ENCODE data around the gene DIP2C. TPM values are rescaled to one million over a fixed set of nuclear protein-coding genes. Genes with fewer than 3 reads are reported as not detected.

The DIP2C gene
- total and polyA plus RNA-seq, 2 donors (not counting 1 experiment from before 2014, with no cell fraction given), result 1.3 to 1.9 TPM

DNA sequence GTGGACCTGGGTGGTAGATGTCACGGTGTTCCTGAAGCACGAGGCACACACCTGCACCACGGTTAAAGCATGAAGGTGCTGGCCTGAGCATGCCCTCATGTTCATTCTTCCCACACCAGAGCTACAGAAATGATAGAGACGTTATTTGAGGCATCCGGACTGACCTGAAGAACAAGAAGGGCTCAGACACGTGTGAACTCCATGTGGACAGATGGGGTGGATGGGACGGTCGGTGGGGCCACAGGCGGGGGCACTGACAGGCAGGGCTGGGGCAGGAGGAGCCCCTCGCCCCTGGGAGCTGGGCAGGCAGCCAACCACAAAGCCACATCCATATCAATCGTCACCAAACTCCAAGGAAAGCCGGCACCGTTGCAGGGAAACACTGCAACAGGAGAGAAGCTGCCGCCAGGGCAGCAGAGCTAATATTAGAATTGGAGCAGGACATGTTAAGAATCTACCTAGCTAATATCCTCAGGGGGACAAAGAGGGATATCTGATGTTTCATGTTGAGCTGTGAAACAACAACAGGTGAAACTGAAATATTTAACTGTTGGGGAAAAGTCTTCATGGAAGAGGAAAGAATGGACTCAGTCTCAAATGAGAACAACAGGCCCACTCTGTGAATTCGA is 37.8 kb upstream of the DIP2C start:
- no peaks in the 10 kb centered on the region for H4K20me1 ChIP-seq (ENCODE audit: control insufficient read depth, insufficient read depth, low read length, poor library complexity, severe bottlenecking)
- no peak for ATAC-seq (ENCODE audit: low read depth)
- H3K4me2 ChIP-seq (replicated peaks; ENCODE audit: low read depth, low read length, poor library complexity, severe bottlenecking), result no peak overlapping the region
- no peak for DNase-seq
- no peak overlapping the region for H2AFZ ChIP-seq (ENCODE audit: insufficient read depth, low read depth, low read length, poor library complexity, severe bottlenecking)
- Mint-ChIP-seq H3K27ac (no peak overlapping the region), H3K27me3 (peaks cover 2% of the 10 kb centered on the region), H3K9me3 (ENCODE audit: insufficient read depth) (no peaks in the 10 kb centered on the region), H3K4me3 (no peak overlapping the region), H3K4me1 (no peaks in the 10 kb centered on the region)
- ChIA-PET CTCF (no interaction called here), POLR2A (no interaction called here)
- no peaks in the 10 kb centered on the region for H3K27me3 ChIP-seq (replicated peaks in 1 of 4; ENCODE audit: control extremely low read depth in 1 of 4, control insufficient read depth in 3 of 4, insufficient read depth in 4 of 4, low read length in 3 of 4)
- H3K36me3 ChIP-seq (replicated peaks in 1 of 2; ENCODE audit: control extremely low read depth in 1 of 2, control insufficient read depth in 1 of 2, extremely low read depth in 1 of 2, insufficient read depth in 2 of 2, low read length in 1 of 2), result no peaks in the 10 kb centered on the region
- intact Hi-C loops (cut with micrococcal nuclease), result no loop called here
- no peak for TF ChIP-seq CTCF (IDR thresholded peaks at IDR 0.05)
- TF ChIP-seq EZH2 (IDR thresholded peaks at IDR 0.05; ENCODE audit: borderline replicate concordance, insufficient read depth, low read depth, low read length, poor library complexity, severe bottlenecking), result no peak
- H3K79me2 ChIP-seq (ENCODE audit: control insufficient read depth, insufficient read depth, low read length), result no peaks in the 10 kb centered on the region
- no peak overlapping the region for H3K27ac ChIP-seq (ENCODE audit: low read length in 2 of 2)
- WGBS (ENCODE audit: insufficient coverage), result 84% methylated on average over 10 of the region's 15 CpGs
- H3K4me3 ChIP-seq (ENCODE audit: control extremely low read depth in 1 of 5, extremely low read depth in 1 of 5, insufficient read depth in 1 of 5, low read depth in 2 of 5, low read length in 4 of 5), result no peak overlapping the region
- no peaks in the 10 kb centered on the region for H3K4me1 ChIP-seq (ENCODE audit: control insufficient read depth in 2 of 2, insufficient read depth in 2 of 2, low read length in 2 of 2)
- H3K9me3 ChIP-seq (ENCODE audit: control extremely low read depth in 1 of 3, control insufficient read depth in 2 of 3, insufficient read depth in 1 of 3, low read length in 2 of 3), result peaks cover 0 to 8% (median 0%) of the 10 kb centered on the region in 3 donors
- H3K9ac ChIP-seq (ENCODE audit: low read length), result no peak overlapping the region

DNA sequence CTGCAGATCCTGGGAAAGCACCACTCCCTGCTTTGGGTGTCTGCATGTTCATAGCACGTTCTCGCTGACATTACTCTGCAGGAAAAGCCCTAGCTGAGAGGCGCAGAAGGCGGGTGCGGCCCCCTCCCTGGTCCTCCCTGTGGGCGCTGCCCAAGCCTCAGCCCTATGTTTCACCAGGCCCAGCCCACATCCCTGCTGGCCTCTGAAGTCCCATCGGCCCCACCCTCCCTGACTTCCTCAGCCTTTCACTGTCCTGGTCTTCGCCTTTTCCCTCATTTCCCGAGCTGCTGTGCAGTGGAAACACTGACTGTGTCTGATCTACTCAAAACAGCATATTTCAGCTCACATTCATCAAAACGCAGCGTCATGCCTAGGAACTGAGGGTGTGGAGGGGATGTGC is 36.3 kb upstream of the DIP2C start:
- Mint-ChIP-seq H3K27me3 (peaks cover 2% of the 10 kb centered on the region), H3K27ac (no peak overlapping the region), H3K4me3 (no peak overlapping the region), H3K4me1 (no peaks in the 10 kb centered on the region), H3K9me3 (ENCODE audit: insufficient read depth) (no peaks in the 10 kb centered on the region)
- Histone ChIP-seq H2AFZ (ENCODE audit: insufficient read depth, low read depth, low read length, poor library complexity, severe bottlenecking) (no peak overlapping the region), H3K4me3 (ENCODE audit: control extremely low read depth in 1 of 5, extremely low read depth in 1 of 5, insufficient read depth in 1 of 5, low read depth in 2 of 5, low read length in 4 of 5) (no peak overlapping the region), H3K9me3 (ENCODE audit: control extremely low read depth in 1 of 3, control insufficient read depth in 2 of 3, insufficient read depth in 1 of 3, low read length in 2 of 3) (peaks cover 0 to 9% (median 0%) of the 10 kb centered on the region in 3 donors), H3K4me1 (ENCODE audit: control insufficient read depth in 2 of 2, insufficient read depth in 2 of 2, low read length in 2 of 2) (no peaks in the 10 kb centered on the region), H3K27ac (ENCODE audit: low read length in 2 of 2) (no peak overlapping the region), H3K27me3 (replicated peaks in 1 of 4; ENCODE audit: control extremely low read depth in 1 of 4, control insufficient read depth in 3 of 4, insufficient read depth in 4 of 4, low read length in 3 of 4) (no peaks in the 10 kb centered on the region), H3K36me3 (replicated peaks in 1 of 2; ENCODE audit: control extremely low read depth in 1 of 2, control insufficient read depth in 1 of 2, extremely low read depth in 1 of 2, insufficient read depth in 2 of 2, low read length in 1 of 2) (no peaks in the 10 kb centered on the region), H3K79me2 (ENCODE audit: control insufficient read depth, insufficient read depth, low read length) (no peaks in the 10 kb centered on the region), H3K4me2 (replicated peaks; ENCODE audit: low read depth, low read length, poor library complexity, severe bottlenecking) (no peak overlapping the region), H3K9ac (ENCODE audit: low read length) (no peak overlapping the region), H4K20me1 (ENCODE audit: control insufficient read depth, insufficient read depth, low read length, poor library complexity, severe bottlenecking) (no peaks in the 10 kb centered on the region)
- intact Hi-C loops (cut with micrococcal nuclease), result no loop called here
- ATAC-seq (ENCODE audit: low read depth) (no peak), DNase-seq (no peak)
- TF ChIP-seq CTCF (IDR thresholded peaks at IDR 0.05) (no peak), EZH2 (IDR thresholded peaks at IDR 0.05; ENCODE audit: borderline replicate concordance, insufficient read depth, low read depth, low read length, poor library complexity, severe bottlenecking) (no peak)
- POLR2A ChIA-PET, result no interaction called here
- CTCF ChIA-PET, result no interaction called here
- 93% methylated on average over 10 of the region's 11 CpGs for WGBS (ENCODE audit: insufficient coverage)
